ENCODE data around the gene PEX13. TPM values are rescaled to one million over a fixed set of nuclear protein-coding genes. Genes with fewer than 3 reads are reported as not detected.
A peak's percentile ranks its signal among the peaks of the same experiment; 100 is the strongest.

Gene PEX13
- total RNA-seq, 1 experiment from 2014 or later = 32.6 TPM

GRCh38 chr2:61013382-61013781, 4.1 kb upstream of the PEX13 start:
- H2AFZ ChIP-seq (ENCODE audit: low read length) = no peak overlapping the region
- H3K79me2 ChIP-seq (ENCODE audit: low read length) = peaks cover 48% of the 10 kb centered on the region
- no peak overlapping the region for H3K4me2 ChIP-seq (ENCODE audit: low read depth, low read length, poor library complexity, severe bottlenecking)
- H3K27me3 ChIP-seq (ENCODE audit: low read length) = no peaks in the 10 kb centered on the region
- no peak for DNase-seq
- no peaks in the 10 kb centered on the region for H4K20me1 ChIP-seq (ENCODE audit: insufficient read depth, low read depth, low read length)
- H3K4me3 ChIP-seq (ENCODE audit: low read length) = no peak overlapping the region
- H3K27ac ChIP-seq (ENCODE audit: low read length) = no peak overlapping the region
- peaks cover 22% of the 10 kb centered on the region for H3K4me1 ChIP-seq (ENCODE audit: low read length)
- no peaks in the 10 kb centered on the region for H3K36me3 ChIP-seq (ENCODE audit: insufficient read depth, low read length)
- H3K9me2 ChIP-seq (replicated peaks; ENCODE audit: insufficient read depth, low read length) = no peaks in the 10 kb centered on the region
- no peaks in the 10 kb centered on the region for H3K9me3 ChIP-seq (ENCODE audit: low read length)
- no peak overlapping the region for H3K9ac ChIP-seq (ENCODE audit: low read length)

GRCh38 chr2:61014763-61015162, 2.8 kb upstream of the PEX13 start:
- Histone ChIP-seq H2AFZ (ENCODE audit: low read length) (0 out of 2 replicates have a peak overlapping the region, but pooled peaks have one; percentile 0), H4K20me1 (ENCODE audit: insufficient read depth, low read depth, low read length) (no peaks in the 10 kb centered on the region), H3K4me3 (ENCODE audit: low read length) (no peak overlapping the region), H3K9me3 (ENCODE audit: low read length) (no peaks in the 10 kb centered on the region), H3K4me2 (ENCODE audit: low read depth, low read length, poor library complexity, severe bottlenecking) (peak overlapping the region; percentile 9), H3K27ac (ENCODE audit: low read length) (peak overlapping the region; percentile 33), H3K27me3 (ENCODE audit: low read length) (no peaks in the 10 kb centered on the region), H3K9me2 (replicated peaks; ENCODE audit: insufficient read depth, low read length) (no peaks in the 10 kb centered on the region), H3K36me3 (ENCODE audit: insufficient read depth, low read length) (no peaks in the 10 kb centered on the region), H3K9ac (ENCODE audit: low read length) (no peak overlapping the region), H3K4me1 (ENCODE audit: low read length) (peaks cover 32% of the 10 kb centered on the region), H3K79me2 (ENCODE audit: low read length) (peaks cover 62% of the 10 kb centered on the region)
- no peak for DNase-seq

GRCh38 chr2:61015976-61016375, 1.5 kb upstream of the PEX13 start:
- H3K4me3 ChIP-seq (ENCODE audit: low read length) = peak overlapping the region; percentile 87
- no peaks in the 10 kb centered on the region for H3K27me3 ChIP-seq (ENCODE audit: low read length)
- peak overlapping the region; percentile 96 for H2AFZ ChIP-seq (ENCODE audit: low read length)
- peaks cover 11% of the 10 kb centered on the region for H3K36me3 ChIP-seq (ENCODE audit: insufficient read depth, low read length)
- H3K9me2 ChIP-seq (replicated peaks; ENCODE audit: insufficient read depth, low read length) = no peaks in the 10 kb centered on the region
- peaks cover 33% of the 10 kb centered on the region for H3K4me1 ChIP-seq (ENCODE audit: low read length)
- H4K20me1 ChIP-seq (ENCODE audit: insufficient read depth, low read depth, low read length) = no peaks in the 10 kb centered on the region
- H3K4me2 ChIP-seq (ENCODE audit: low read depth, low read length, poor library complexity, severe bottlenecking) = peak overlapping the region; percentile 95
- no peak for DNase-seq
- H3K9me3 ChIP-seq (ENCODE audit: low read length) = peaks cover 3% of the 10 kb centered on the region; the same call in 1 of the 2 replicates
- peak overlapping the region; percentile 85 for H3K9ac ChIP-seq (ENCODE audit: low read length)
- H3K27ac ChIP-seq (ENCODE audit: low read length) = peak overlapping the region; percentile 78
- peaks cover 74% of the 10 kb centered on the region for H3K79me2 ChIP-seq (ENCODE audit: low read length)

GRCh38 chr2:61016392-61017002, 1.0 kb upstream of the PEX13 start:
- H2AFZ ChIP-seq (ENCODE audit: low read length) = peak overlapping the region; percentile 96
- peak; percentile 69 for DNase-seq
- H3K79me2 ChIP-seq (ENCODE audit: low read length) = peaks cover 76% of the 10 kb centered on the region

GRCh38 chr2:61017003-61017555, 441 bp upstream of the PEX13 start:
- H3K79me2 ChIP-seq (ENCODE audit: low read length) = peaks cover 82% of the 10 kb centered on the region
- peak; percentile 95 for DNase-seq
- peak overlapping the region; percentile 78 for H3K27ac ChIP-seq (ENCODE audit: low read length)
- H3K4me2 ChIP-seq (ENCODE audit: low read depth, low read length, poor library complexity, severe bottlenecking) = peak overlapping the region; percentile 95
- peaks cover 6% of the 10 kb centered on the region; the same call in 1 of the 2 replicates for H3K9me3 ChIP-seq (ENCODE audit: low read length)
- peak overlapping the region; percentile 96 for H2AFZ ChIP-seq (ENCODE audit: low read length)
- peaks cover 18% of the 10 kb centered on the region for H3K36me3 ChIP-seq (ENCODE audit: insufficient read depth, low read length)
- peak overlapping the region; percentile 87 for H3K4me3 ChIP-seq (ENCODE audit: low read length)
- peak overlapping the region; percentile 85 for H3K9ac ChIP-seq (ENCODE audit: low read length)
- H3K27me3 ChIP-seq (ENCODE audit: low read length) = no peaks in the 10 kb centered on the region
- no peaks in the 10 kb centered on the region for H4K20me1 ChIP-seq (ENCODE audit: insufficient read depth, low read depth, low read length)
- H3K4me1 ChIP-seq (ENCODE audit: low read length) = peaks cover 33% of the 10 kb centered on the region
- no peaks in the 10 kb centered on the region for H3K9me2 ChIP-seq (replicated peaks; ENCODE audit: insufficient read depth, low read length)

More at GRCh38 chr2:61016392-61017002, 1.0 kb upstream of the PEX13 start:
- peak overlapping the region; percentile 78 for H3K27ac ChIP-seq (ENCODE audit: low read length)
- no peaks in the 10 kb centered on the region for H4K20me1 ChIP-seq (ENCODE audit: insufficient read depth, low read depth, low read length)
- peaks cover 17% of the 10 kb centered on the region for H3K36me3 ChIP-seq (ENCODE audit: insufficient read depth, low read length)
- H3K9ac ChIP-seq (ENCODE audit: low read length) = peak overlapping the region; percentile 85
- H3K4me3 ChIP-seq (ENCODE audit: low read length) = peak overlapping the region; percentile 87
- H3K27me3 ChIP-seq (ENCODE audit: low read length) = no peaks in the 10 kb centered on the region
- H3K9me3 ChIP-seq (ENCODE audit: low read length) = peaks cover 6% of the 10 kb centered on the region; the same call in 1 of the 2 replicates
- no peaks in the 10 kb centered on the region for H3K9me2 ChIP-seq (replicated peaks; ENCODE audit: insufficient read depth, low read length)
- peak overlapping the region; percentile 95 for H3K4me2 ChIP-seq (ENCODE audit: low read depth, low read length, poor library complexity, severe bottlenecking)
- peaks cover 33% of the 10 kb centered on the region for H3K4me1 ChIP-seq (ENCODE audit: low read length)

- Histone ChIP-seq H3K4me1 (ENCODE audit: low read length) (peaks cover 30% of the 10 kb centered on the region), H3K36me3 (ENCODE audit: insufficient read depth, low read length) (peaks cover 29% of the 10 kb centered on the region), H3K27me3 (ENCODE audit: low read length) (no peaks in the 10 kb centered on the region), H3K4me3 (ENCODE audit: low read length) (peak overlapping the region; percentile 87), H3K9me2 (replicated peaks; ENCODE audit: insufficient read depth, low read length) (no peaks in the 10 kb centered on the region), H2AFZ (ENCODE audit: low read length) (peak overlapping the region; percentile 96; the same call in 1 of the 2 replicates), H3K9ac (ENCODE audit: low read length) (peak overlapping the region; percentile 85), H4K20me1 (ENCODE audit: insufficient read depth, low read depth, low read length) (no peaks in the 10 kb centered on the region), H3K27ac (ENCODE audit: low read length) (peak overlapping the region; percentile 78), H3K9me3 (ENCODE audit: low read length) (peaks cover 11% of the 10 kb centered on the region; the same call in 1 of the 2 replicates), H3K79me2 (ENCODE audit: low read length) (peaks cover 92% of the 10 kb centered on the region), H3K4me2 (ENCODE audit: low read depth, low read length, poor library complexity, severe bottlenecking) (peak overlapping the region; percentile 95)
- no peak for DNase-seq
Measured at GRCh38 chr2:61018318-61018755, 817 bp downstream of the PEX13 start.

GRCh38 chr2:61018798-61019197, 1.3 kb downstream of the PEX13 start:
- Histone ChIP-seq H3K9me2 (replicated peaks; ENCODE audit: insufficient read depth, low read length) (no peaks in the 10 kb centered on the region), H3K4me2 (ENCODE audit: low read depth, low read length, poor library complexity, severe bottlenecking) (peak overlapping the region; percentile 95), H3K9ac (ENCODE audit: low read length) (peak overlapping the region; percentile 85), H3K27me3 (ENCODE audit: low read length) (no peaks in the 10 kb centered on the region), H4K20me1 (ENCODE audit: insufficient read depth, low read depth, low read length) (no peaks in the 10 kb centered on the region), H3K36me3 (ENCODE audit: insufficient read depth, low read length) (peaks cover 29% of the 10 kb centered on the region), H3K27ac (ENCODE audit: low read length) (peak overlapping the region; percentile 78), H2AFZ (ENCODE audit: low read length) (no peak overlapping the region), H3K79me2 (ENCODE audit: low read length) (peaks cover 93% of the 10 kb centered on the region), H3K4me3 (ENCODE audit: low read length) (peak overlapping the region; percentile 87), H3K4me1 (ENCODE audit: low read length) (peaks cover 30% of the 10 kb centered on the region), H3K9me3 (ENCODE audit: low read length) (peaks cover 11% of the 10 kb centered on the region; the same call in 1 of the 2 replicates)
- DNase-seq = no peak

- Histone ChIP-seq H3K9ac (ENCODE audit: low read length) (no peak overlapping the region), H3K36me3 (ENCODE audit: insufficient read depth, low read length) (peaks cover 29% of the 10 kb centered on the region), H4K20me1 (ENCODE audit: insufficient read depth, low read depth, low read length) (no peaks in the 10 kb centered on the region), H3K4me3 (ENCODE audit: low read length) (no peak overlapping the region), H2AFZ (ENCODE audit: low read length) (no peak overlapping the region), H3K9me3 (ENCODE audit: low read length) (peaks cover 11% of the 10 kb centered on the region; the same call in 1 of the 2 replicates), H3K27ac (ENCODE audit: low read length) (no peak overlapping the region), H3K4me2 (ENCODE audit: low read depth, low read length, poor library complexity, severe bottlenecking) (no peak overlapping the region), H3K79me2 (ENCODE audit: low read length) (peaks cover 94% of the 10 kb centered on the region), H3K9me2 (replicated peaks; ENCODE audit: insufficient read depth, low read length) (no peaks in the 10 kb centered on the region), H3K27me3 (ENCODE audit: low read length) (no peaks in the 10 kb centered on the region), H3K4me1 (ENCODE audit: low read length) (peaks cover 13% of the 10 kb centered on the region)
- no peak for DNase-seq
Measured at GRCh38 chr2:61021228-61021660, 3.7 kb downstream of the PEX13 start.
